Neural progenitor cell (in vitro differentiated cells): ENCODE data around the gene ATF3.

Source experiments
- EZH2 ChIP-seq: fragments of 200-600 bp; sonication (generic); IDR thresholded peaks from 2 replicates; pipeline ENCODE4 v1.6.1; 2017; ENCODE audit warnings: antibody characterized with exemption, mild to moderate bottlenecking, moderate library complexity
- EZH2phosphoT487 ChIP-seq: fragments of 200-600 bp; sonication (generic); IDR thresholded peaks from 2 replicates; pipeline ENCODE4 v1.6.1; 2017; ENCODE audit warnings: antibody characterized with exemption
- TF ChIP-seq, protein P1 (sequence below): fragments of 200-600 bp; sonication (generic); IDR thresholded peaks from 2 replicates; pipeline ENCODE4 v1.5.1; 2017; ENCODE audit warnings: antibody characterized with exemption, mild to moderate bottlenecking

DNA sequence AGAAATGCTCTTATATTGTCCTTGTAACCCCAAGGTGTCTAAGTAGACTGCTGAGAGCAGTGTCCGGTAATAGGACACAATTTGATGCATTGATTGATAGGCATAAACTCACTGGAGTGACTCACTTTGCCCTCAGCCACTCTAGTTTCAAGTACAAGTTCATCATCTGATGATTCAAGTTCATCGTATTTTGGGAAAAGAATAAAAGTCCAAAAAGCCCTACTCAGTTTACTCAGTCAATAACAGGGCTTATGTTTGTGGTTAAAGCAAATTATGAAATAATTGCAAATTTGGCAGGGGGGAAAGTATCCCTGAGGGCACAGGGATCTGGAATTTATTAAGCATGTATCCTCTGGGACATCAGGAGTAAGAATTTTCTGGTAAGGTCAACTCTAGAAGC is 7.6 kb upstream of the ATF3 start:
- TF ChIP-seq, protein P1, sequence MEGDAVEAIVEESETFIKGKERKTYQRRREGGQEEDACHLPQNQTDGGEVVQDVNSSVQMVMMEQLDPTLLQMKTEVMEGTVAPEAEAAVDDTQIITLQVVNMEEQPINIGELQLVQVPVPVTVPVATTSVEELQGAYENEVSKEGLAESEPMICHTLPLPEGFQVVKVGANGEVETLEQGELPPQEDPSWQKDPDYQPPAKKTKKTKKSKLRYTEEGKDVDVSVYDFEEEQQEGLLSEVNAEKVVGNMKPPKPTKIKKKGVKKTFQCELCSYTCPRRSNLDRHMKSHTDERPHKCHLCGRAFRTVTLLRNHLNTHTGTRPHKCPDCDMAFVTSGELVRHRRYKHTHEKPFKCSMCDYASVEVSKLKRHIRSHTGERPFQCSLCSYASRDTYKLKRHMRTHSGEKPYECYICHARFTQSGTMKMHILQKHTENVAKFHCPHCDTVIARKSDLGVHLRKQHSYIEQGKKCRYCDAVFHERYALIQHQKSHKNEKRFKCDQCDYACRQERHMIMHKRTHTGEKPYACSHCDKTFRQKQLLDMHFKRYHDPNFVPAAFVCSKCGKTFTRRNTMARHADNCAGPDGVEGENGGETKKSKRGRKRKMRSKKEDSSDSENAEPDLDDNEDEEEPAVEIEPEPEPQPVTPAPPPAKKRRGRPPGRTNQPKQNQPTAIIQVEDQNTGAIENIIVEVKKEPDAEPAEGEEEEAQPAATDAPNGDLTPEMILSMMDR: no peak
- TF ChIP-seq EZH2 (no peak), EZH2phosphoT487 (no peak)
